Measurements from ENCODE around the gene CRYGN.

DNA sequence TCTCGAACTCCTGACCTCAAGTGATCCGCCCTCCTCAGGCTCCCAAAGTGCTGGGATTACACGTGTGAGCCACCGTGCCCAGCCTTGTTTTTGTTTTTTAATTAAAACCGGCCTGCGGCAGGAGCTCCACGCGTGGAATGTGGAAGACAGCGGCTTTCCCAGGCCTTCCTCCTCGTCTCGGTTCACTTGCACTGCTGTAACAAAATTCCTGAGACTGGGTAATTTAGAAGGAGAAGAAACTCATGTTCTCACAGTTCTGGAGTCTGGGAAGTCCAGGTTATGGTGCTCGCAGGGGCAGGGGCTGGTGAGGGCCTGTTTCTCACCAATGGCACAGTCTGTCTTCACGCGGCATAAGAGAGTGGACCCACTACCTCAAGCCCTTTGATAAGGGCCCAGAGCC lies 14.4 kb upstream of the CRYGN start:
- TF ChIP-seq PHF8 (CRISPR knock-in tag; IDR thresholded peaks at IDR 0.05) (no peak), ESRRA (CRISPR knock-in tag; IDR thresholded peaks at IDR 0.05; ENCODE audit: low read depth) (no peak), ZFP62 (CRISPR knock-in tag; IDR thresholded peaks at IDR 0.05) (no peak), EP300 (IDR thresholded peaks at IDR 0.05; ENCODE audit: low read depth in 2 of 2, low read length in 2 of 2) (no peak), EP300 (CRISPR knock-in tag; IDR thresholded peaks at IDR 0.05; ENCODE audit: borderline replicate concordance) (no peak), ATF7 (IDR thresholded peaks at IDR 0.05) (no peak), ATF7 (CRISPR knock-in tag; IDR thresholded peaks at IDR 0.05) (no peak), HOXA7 (CRISPR knock-in tag; IDR thresholded peaks at IDR 0.05) (no peak), CEBPB (IDR thresholded peaks at IDR 0.05; ENCODE audit: borderline replicate concordance, low read depth, low read length) (no peak)
- TF ChIP-seq, protein P1, sequence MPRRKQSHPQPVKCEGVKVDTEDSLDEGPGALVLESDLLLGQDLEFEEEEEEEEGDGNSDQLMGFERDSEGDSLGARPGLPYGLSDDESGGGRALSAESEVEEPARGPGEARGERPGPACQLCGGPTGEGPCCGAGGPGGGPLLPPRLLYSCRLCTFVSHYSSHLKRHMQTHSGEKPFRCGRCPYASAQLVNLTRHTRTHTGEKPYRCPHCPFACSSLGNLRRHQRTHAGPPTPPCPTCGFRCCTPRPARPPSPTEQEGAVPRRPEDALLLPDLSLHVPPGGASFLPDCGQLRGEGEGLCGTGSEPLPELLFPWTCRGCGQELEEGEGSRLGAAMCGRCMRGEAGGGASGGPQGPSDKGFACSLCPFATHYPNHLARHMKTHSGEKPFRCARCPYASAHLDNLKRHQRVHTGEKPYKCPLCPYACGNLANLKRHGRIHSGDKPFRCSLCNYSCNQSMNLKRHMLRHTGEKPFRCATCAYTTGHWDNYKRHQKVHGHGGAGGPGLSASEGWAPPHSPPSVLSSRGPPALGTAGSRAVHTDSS (CRISPR knock-in tag; conservative IDR thresholded peaks at IDR 0.05) = no peak
- TF ChIP-seq, protein P2, sequence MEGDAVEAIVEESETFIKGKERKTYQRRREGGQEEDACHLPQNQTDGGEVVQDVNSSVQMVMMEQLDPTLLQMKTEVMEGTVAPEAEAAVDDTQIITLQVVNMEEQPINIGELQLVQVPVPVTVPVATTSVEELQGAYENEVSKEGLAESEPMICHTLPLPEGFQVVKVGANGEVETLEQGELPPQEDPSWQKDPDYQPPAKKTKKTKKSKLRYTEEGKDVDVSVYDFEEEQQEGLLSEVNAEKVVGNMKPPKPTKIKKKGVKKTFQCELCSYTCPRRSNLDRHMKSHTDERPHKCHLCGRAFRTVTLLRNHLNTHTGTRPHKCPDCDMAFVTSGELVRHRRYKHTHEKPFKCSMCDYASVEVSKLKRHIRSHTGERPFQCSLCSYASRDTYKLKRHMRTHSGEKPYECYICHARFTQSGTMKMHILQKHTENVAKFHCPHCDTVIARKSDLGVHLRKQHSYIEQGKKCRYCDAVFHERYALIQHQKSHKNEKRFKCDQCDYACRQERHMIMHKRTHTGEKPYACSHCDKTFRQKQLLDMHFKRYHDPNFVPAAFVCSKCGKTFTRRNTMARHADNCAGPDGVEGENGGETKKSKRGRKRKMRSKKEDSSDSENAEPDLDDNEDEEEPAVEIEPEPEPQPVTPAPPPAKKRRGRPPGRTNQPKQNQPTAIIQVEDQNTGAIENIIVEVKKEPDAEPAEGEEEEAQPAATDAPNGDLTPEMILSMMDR (CRISPR knock-in tag; IDR thresholded peaks at IDR 0.05) = no peak
- TF ChIP-seq, protein P3, sequence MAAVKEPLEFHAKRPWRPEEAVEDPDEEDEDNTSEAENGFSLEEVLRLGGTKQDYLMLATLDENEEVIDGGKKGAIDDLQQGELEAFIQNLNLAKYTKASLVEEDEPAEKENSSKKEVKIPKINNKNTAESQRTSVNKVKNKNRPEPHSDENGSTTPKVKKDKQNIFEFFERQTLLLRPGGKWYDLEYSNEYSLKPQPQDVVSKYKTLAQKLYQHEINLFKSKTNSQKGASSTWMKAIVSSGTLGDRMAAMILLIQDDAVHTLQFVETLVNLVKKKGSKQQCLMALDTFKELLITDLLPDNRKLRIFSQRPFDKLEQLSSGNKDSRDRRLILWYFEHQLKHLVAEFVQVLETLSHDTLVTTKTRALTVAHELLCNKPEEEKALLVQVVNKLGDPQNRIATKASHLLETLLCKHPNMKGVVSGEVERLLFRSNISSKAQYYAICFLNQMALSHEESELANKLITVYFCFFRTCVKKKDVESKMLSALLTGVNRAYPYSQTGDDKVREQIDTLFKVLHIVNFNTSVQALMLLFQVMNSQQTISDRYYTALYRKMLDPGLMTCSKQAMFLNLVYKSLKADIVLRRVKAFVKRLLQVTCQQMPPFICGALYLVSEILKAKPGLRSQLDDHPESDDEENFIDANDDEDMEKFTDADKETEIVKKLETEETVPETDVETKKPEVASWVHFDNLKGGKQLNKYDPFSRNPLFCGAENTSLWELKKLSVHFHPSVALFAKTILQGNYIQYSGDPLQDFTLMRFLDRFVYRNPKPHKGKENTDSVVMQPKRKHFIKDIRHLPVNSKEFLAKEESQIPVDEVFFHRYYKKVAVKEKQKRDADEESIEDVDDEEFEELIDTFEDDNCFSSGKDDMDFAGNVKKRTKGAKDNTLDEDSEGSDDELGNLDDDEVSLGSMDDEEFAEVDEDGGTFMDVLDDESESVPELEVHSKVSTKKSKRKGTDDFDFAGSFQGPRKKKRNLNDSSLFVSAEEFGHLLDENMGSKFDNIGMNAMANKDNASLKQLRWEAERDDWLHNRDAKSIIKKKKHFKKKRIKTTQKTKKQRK (IDR thresholded peaks at IDR 0.05; ENCODE audit: low read length) = no peak
